GM12892 (cell line): ENCODE data around the gene BMP2K.

Experiments used
- POLR2A ChIP-seq: IDR thresholded peaks from 2 replicates; pipeline ENCODE4 v1.6.1; 2011; ENCODE audit warnings: low read depth, low read length, control low read depth
- POLR2AphosphoS5 ChIP-seq: IDR thresholded peaks from 2 replicates; pipeline ENCODE4 v1.6.1; 2011; ENCODE audit warnings: low read depth, low read length, control low read depth
- TAF1 ChIP-seq: IDR thresholded peaks from 2 replicates; pipeline ENCODE4 v1.6.1; 2011; ENCODE audit warnings: low read depth, mild to moderate bottlenecking, control low read depth, low read length, borderline replicate concordance

DNA sequence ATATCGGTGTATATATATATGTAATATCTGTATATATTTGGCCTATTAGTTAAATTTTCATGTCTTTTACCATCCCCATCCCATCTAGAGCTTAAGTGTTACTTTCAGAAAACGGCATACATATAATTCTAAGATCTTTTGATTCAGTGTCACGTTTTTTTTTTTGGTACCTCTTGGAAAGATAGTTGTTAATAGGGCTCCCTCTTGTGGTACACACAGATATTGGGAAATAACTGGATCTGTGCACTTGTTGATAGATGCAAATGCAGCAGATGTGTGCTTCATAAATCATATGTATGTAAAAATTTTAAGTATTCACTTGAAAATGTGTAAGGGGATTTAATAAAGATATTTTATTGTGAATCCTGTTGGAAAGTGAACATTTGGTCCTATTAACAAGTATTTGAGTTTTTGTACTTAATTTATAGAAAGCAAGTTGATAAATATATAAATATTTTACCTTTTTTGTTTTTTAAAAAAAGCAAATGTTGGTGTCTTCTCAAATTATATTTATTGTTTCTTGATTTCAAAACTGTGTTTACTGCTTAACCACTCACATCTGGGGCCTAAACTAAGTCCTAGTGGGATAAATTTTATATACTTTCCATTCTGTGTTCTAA is 88.4 kb downstream of the BMP2K start:
- TF ChIP-seq POLR2A, result no peak
- TF ChIP-seq POLR2AphosphoS5, result no peak
- no peak for TF ChIP-seq TAF1
